HG03095 (cell line): Measurements from ENCODE around the gene STAT1.
"Not testable (repeated sequence)": the region's sequence is repeated elsewhere in the genome, so short reads cannot be mapped to it uniquely, and the experiment has no call there.

Experiments used
- ATAC-seq: cut with Tn5 transposase; IDR thresholded peaks from one replicate; pipeline ENCODE4 v1.9.1; 2021; ENCODE audit warnings: moderate library complexity; ENCODE audit not compliant: unreplicated experiment

Gene STAT1

DNA sequence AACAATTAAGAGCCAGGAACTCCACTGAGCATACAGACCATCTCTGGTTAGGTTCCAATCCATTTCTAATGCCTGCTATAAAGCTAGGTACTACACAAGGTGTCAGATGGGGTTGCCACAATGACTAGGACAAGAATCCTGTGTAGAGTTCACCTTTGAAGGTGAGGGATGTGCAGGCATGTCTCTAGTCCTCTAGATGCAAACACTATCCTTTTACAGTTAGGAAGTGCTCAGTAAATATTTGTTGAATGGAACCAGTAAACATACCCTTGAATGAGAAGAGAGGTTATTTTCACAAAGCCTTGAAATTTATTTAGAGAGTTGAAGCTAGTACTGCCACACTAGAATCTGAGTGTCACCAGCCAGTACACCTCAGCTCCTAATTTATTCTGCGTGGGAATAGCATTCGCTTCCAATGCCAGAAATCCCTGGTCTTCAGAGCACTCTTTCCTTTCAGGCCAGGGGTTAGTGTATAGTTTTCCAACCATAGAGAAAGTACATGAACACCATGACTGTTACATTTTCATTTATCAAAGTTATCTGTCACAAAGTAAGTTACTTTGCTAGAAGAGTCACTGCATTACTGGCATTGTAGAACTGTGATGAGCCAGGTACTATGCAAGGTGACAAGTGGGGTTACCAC, 48.3 kb downstream of the STAT1 start:
- ATAC-seq: no peak

DNA sequence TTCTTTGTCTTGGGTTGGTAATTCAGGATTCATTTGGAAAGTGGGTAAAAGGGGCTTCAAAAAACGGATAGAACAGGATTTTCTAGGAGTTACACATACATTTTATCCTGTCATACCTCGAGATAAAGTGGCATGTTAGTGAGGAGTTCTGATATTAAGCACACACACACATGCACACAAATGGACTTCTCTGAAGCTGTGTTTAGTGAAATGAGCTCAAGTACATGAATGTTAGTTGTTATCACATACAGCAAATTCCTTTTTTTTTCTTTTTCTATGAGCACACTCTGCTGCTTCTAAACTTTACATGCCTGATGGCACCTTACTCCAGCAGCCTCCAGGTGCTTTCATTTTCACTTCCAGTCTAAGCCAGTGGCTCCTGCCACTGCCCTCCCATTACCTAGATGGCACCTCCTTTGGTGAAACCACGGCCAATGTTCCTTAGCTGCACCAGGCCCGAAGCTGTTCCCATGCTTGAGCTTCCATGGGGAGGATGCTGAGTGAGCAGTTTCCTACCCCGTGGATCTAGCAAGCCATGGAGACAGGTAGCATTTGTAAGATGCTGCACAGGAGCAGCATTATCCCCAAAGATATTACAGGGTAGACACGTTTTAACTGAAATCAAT, 49.7 kb downstream of the STAT1 start:
- ATAC-seq: no peak

DNA sequence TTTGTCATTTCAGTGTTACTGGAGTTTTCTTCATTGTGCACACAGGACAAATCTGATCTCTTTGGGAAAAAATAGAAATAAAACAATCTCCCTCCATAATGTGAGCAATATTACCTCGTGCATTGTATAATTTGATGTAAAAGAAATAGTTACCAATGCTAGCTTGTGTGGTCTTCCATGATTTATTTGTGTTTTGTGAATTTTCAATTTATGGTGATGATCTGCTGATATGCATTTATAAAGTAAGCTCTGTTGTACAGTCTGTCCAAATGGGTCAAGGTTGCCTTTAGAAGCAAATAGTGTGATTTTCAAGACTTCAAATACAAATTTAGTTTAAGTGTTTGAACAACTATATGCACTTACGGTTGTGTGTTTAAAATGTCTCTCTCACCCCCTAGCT, 50.9 kb downstream of the STAT1 start:
- ATAC-seq: no peak

DNA sequence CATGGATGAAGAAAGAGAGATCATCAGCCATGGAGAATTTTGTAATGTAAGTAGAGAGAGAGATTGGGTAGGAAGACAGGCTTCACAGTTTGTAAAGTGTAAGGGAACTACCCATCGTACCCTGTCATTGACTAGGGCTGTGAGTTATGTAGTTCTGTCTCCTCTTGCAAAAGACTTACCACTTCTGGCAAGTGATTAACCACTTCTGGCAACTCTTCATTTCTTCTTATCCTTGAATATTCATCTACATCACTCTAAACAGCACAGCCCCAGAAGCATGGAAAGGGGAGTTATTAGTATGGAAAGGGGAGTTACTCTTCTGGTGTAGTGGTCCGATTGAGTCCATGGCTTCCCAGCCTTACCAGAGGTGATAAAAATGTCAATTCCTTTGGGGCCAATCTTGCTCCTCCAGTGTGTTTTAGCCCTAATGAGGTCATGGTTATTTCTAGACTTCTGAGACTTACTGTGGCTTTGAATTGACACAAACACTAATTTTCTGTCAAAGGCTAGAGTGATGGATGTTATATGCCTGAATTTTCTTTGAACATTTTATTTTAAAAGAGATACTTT, 52.0 kb downstream of the STAT1 start:
- ATAC-seq: no peak

DNA sequence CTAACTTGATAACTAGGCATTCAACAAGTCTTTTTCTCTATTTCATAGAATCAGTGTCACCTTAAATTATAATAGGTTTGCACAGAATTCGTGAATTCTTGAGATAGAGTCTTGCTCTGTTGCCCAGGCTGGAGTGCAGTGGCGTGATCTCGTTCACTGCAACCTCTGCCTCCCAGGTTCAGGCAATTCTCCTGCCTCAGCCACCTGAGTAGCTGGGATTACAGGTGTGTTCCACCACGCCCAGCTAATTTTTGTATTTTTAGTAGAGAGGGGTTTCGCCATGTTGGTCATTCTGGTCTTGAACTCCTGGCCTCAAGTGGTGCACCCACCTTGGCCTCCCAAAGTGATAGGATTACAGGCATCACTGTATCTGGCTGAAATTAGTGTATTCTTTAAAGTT, 52.9 kb downstream of the STAT1 start:
- not testable (repeated sequence) for ATAC-seq

DNA sequence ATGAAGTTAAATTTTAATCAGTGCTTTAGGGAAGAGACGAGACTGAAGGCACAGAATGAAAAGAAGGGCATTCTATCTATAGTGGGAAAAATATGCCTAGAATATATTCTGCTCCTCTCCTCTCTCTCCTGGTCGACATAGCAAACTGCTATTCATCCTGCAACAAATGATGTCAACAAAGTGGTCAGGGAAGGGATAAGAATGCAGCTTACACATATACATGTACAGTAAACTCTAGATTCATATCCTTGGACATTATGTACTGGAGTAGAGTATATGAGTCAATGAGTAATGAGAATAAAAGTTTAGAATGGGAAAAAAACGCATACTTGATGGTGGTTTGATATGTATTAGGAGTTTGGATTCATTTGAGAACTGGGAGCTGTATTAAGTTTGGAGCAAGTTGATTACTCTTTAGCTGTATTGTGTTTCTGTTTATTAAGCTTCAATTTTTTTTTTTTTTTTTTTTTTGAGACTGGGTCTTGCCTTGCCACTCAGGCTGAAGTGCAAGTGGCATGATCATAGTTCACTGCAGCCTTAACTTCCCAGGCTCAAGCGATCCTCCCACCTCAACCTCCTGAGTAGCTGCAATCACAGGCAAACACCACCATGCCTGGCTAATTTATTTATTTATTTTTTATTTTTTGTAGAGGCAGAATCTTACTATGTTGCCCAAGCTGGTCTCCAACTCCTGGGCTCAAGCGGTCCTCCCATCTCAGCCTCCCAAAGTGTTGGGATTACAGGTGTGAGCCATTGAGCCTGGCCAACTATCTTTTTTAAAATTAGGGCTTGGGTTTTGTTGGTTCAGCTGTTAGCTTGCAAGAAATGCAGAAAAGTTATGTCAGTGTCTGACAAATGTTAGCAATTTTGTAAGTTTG, 53.8 kb downstream of the STAT1 start:
- ATAC-seq: no peak

DNA sequence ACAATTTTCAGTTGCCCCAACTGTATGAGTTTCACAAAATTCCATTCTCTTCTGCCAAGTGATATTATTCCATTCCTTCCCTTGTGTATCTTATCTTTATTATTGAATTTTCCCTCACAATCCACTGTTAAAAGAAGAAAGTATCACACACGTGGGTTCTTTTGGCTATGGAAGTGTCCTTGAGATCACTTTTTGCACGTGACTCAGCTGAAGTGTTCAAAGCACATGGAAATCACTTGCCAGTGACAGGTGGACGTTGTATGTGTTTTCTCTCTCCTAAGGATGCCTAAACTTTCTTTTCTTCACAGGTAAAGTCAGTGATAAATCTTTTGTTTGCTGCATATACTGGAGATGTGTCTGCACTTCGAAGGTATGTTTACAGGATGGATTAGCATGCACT, 60.7 kb downstream of the STAT1 start:
- ATAC-seq: no peak

DNA sequence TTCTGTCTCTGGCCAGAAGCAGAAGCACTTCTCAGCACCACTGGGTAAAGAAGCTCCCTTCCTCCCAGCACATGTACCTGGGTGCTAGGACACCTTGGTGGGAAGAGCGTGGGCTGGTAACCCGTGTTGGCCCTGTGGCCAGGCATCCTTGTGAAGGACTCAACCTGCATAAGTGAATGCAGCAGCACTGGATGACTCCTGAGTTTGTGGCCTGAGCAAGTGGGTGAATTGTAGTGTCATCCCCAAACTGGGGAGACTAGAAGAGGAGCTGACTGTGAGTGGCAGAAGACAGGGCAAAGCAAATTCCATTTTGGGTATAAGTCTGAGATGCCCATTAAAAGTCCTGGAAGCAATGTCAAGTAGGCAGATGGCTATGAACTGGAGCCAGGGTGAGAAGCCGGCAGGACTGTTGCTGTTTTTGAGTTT, 63.4 kb downstream of the STAT1 start:
- ATAC-seq: no peak

DNA sequence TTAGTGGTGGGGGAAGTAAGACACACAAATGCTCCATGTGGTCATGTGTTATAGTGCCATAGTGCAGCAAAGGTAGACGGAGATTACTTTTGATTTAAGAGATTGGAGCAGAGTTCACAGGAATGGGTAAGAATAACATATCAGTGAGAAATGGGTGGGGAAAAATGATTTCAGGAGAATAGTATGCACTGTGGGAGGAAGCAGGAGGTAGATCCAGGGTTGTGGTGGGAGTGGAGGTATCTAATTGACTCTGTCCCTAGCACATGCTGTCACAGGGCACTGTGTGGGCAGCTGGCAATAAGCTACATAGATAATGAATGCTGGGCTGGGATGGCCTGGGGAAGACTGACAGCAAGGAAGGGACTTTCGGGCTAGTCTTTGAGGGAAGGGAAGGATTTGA, 65.3 kb downstream of the STAT1 start:
- ATAC-seq: no peak

DNA sequence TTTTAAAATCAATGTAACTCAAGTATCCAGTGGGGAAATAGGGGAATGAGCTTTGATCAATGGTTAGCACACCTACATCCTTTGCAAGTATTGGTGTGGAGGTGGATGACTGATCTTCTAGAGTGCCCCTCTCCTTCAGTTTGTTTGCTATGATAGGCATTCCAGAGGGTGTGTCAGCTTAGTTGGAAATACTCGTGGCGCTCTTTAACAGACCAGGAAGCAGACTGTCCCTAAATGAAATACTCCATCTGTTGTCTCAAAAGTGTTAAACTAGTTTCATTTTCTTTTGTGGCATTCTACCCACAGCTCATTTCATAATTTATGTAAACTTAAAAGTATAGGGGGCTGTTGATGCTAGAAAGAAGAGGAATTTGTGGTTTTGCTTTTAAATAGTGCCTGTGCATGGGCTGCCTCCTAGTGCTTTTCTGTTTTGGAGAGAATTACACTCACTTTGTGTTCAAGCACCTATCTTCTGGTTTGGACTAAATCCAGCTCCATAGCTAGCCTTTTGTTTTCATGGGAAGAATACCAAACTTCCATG, 66.2 kb downstream of the STAT1 start:
- ATAC-seq: peak; percentile 70

DNA sequence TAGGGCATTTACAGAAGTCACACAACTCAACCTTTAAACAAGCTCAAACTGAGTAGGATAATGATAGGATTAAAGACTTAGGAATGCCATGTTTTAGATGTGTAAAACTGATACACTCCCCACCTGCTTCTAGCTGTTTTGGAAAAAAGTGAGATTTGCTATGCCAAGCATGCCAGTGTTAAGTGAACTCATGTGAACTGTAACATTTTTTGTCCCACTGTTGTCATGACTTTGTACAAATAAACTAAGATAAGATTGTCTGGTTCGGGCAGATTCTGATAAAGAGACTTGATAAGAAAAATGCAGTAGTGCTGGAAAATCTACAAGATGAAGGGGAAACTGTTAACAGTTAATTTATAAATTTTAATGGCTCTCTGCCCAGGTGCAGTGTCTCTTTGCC, 66.8 kb downstream of the STAT1 start:
- no peak for ATAC-seq

DNA sequence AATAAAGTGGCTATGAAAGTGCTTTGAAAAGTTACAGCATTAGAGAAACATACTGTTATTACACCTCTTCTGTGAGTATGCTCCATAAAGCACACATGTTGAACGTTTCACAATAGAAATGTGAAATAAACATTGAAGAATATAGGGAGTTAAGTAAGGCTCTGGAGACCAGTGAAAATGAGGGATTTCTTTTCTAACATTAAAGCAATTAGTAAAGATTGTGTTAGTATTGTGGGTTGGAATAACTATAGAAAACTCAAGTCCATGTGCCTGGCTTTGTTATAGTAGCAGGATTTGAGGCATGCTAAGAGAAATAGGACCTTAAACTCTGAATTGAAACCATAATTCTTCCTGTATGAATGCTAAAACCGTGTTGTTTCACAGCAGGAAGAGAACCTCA, 70.3 kb downstream of the STAT1 start:
- ATAC-seq: no peak

DNA sequence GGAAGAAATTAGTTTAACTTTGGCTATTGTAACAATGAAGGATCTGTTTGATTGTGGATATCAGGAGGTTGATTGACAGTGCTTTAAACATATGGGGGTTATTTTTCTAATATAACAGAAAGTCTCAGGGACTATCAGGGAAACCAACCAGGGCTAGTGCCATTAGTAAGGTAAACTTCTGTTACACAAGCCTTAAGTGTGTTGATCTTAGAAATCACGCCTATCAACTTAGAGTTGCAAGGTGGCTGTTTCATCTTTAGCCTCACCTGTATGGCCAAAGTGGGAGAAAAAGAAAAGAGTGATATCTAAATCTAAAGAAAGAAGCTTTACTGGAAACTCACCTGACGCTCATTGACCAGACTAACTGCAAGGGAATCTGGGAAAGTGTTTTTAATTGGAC, 71.3 kb downstream of the STAT1 start:
- no peak for ATAC-seq

DNA sequence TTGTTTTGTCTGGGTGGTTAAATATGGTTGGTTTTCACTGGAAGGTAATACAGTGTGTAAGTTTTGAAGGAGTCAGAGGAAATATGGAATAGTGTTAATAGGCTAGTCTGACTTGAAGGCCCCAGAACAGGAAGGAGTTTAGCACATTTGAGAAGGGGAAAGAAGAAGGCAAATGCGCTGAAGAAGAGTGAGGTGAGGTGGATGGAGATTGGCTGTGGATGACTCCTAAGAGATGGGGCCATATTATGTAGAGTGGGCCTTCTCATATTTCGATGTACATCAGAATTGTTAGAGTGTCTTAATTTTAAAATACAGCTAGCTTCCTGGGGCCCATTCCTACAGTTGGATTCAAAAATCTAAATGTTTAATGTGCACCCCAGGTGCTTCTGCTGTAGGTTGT, 72.4 kb downstream of the STAT1 start:
- ATAC-seq: no peak

DNA sequence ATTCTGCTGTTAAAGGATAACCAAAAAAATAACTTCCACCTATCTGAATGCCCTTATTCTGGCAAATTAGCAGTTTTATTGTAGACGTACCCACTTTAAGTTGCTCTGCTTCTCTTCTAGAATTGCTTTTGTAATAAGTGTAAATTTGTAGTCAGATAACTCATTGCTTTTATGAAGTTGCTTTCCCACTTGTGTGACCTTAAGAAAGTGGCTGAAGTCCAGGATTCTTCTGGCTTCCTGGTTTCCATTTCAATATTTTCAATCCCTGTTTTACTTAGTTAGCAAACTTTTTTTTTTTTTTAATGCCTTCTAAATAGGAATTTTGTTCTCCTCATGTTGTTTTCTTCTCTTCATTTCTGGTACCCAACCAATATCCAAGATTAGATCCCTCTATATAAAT, 73.5 kb downstream of the STAT1 start:
- no peak for ATAC-seq

DNA sequence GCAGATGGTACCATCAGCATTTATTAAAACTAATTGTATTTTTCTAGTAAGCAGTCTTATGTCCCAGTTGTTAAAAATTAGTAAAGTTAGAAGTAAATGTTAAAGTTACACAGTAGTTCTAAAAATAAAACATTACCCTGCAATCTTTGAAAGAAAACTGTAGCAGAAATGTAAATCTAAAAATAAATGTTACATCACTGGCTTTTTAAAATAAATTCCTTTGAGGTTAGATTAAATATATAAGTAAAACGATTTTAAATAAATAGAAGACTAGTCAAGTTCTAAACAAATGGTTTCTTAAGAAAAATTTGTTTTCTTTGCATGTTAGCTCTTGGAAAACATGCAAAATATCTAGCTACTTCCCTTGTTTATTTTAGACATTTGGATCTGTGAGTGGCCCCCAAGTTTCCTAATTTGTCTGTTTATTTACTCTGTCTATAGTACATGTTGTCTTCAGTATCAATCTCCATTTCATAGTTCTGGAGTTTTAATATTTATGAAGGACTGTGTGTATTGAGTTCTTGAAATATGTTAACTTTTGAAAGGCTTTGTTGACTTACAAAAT, 75.1 kb downstream of the STAT1 start:
- ATAC-seq: no peak

DNA sequence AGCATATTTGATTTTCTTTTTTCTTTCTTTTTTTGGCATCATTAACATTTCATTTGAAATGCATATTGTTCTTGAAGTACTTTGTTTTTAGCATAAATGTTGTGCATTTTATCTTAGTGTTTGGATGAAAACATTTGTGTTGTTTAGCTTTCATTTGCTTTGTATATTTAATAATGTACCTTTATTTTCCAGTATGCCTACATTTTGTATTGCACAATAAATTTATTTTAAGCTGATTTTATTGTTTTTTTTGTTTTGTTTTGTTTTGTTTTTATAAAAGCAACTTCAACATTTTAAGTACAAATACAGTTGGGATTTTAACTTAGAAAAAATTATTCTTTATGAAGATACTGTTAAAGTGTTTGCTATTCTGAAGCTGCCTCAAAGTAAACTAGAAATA, 78.9 kb downstream of the STAT1 start:
- ATAC-seq: no peak

DNA sequence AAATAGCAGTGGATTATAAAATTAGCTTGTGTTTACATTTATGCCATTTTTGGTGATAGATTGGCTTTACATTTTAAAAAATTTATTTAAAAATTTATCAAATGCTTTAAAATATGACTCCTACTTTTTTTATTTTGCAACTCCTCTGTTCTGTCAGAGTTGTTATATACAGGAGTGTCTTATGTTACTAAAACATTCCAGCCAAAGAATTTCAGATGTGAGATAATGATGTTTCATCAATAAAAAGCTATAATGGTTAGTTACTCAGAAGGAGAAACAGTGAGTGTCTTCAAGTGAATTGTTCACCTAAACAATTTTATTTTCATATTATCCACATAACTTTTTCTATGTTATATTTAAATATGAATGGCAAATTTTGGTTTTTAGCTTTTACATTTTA, 80.6 kb downstream of the STAT1 start:
- no peak for ATAC-seq

DNA sequence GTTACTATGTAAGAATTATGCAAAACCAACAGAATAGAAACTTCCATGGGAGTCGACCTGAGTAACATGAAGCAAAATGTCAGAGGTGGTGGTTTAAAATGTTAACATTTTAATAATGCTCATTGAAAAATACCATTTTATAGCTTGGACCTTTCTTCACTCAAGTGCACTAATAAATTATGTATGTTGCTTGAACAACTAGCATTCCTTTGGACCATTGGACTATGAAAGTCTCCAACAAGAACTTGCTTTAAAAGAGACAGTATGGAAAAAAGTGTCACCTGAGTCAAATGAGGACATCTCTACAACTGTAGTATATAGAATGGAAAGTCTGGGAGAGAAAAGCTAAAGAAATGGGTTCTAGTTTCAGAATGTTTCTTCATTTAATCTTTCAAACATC, 81.5 kb downstream of the STAT1 start:
- ATAC-seq: no peak

DNA sequence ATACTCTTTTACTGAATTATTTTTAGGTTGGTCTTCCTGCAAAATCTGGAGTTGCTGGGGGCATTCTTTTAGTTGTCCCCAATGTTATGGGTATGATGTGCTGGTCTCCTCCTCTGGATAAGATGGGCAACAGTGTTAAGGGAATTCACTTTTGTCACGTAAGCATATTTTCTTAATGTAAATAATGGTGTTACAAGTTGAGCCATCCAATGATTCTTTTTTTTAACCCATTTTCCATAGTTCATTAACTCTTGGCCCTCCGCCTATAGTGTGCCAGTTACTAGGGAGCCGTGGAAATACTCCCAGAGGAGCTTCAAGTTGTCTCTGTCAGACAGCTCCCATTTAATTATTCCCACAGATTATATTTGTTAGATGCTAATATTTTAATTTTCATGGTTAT, 83.6 kb downstream of the STAT1 start:
- no peak for ATAC-seq

DNA sequence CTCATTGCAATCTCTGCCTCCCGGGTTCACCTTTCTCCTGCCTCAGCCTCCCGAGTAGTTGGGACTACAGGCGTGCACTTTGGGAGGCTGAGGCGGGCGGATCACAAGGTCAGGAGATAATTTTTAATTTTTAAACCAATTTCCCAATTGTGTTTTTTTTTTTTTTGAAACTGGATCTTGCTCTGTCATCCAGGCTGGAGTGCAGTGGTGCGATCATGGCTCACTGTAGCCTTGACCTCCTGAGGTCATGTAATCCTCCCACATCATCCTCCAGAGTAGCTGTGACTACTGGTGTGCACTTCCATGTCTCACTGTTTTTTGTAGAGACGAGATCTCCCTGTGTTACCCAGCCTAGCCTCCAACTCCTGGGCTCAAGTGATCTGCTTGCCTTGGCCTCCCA, 84.1 kb downstream of the STAT1 start:
- ATAC-seq: no peak
